PC-3 (cell line): ENCODE measurements around the gene SOX18.

Experiments used
- EZH2 ChIP-seq: fragments of 300-600 bp; sonication (generic); IDR thresholded peaks from one replicate; pipeline ENCODE4 v1.6.1; 2017; ENCODE audit warnings: antibody characterized with exemption, mild to moderate bottlenecking, low read length; ENCODE audit not compliant: unreplicated experiment
- EZH2phosphoT487 ChIP-seq: fragments of 300-600 bp; sonication (generic); IDR thresholded peaks from 2 replicates; pipeline ENCODE4 v1.6.1; 2018; ENCODE audit warnings: mild to moderate bottlenecking, antibody characterized with exemption, low read length, borderline replicate concordance
- TF ChIP-seq, protein P1 (sequence below): fragments of 300-600 bp; sonication (generic); conservative IDR thresholded peaks from 2 replicates; pipeline ENCODE4 v1.5.1; 2017; ENCODE audit warnings: antibody characterized with exemption, low read depth, mild to moderate bottlenecking, low read length

DNA sequence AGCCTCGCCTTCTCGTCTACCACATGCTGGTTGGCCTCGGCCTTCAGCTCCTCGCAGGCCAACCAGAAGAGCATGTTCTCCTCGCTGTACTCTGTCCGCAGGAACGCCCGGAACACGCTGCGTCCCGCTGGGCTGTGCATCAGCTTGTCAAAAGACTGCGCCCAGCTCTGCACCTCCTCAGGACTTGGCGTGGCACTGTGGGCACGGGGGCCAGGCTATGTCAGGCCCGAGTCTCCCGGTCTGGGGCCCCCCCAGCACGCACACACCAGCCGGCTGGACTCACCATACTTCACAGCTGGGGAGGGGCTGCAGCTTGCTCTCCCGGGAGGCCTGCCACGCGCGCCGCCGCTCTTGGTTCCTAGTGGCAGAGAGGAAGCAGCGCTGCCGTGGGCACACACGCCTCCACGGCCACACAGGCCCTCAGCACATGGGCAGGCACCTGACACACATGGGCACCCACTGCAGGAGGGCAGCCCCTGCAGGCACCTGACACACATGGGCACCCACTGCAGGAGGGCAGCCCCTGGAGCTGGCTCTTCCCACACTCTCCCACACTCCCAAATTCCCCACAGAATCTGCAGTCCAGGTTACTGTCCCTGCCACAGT, 24.8 kb upstream of the SOX18 start:
- TF ChIP-seq, protein P1, sequence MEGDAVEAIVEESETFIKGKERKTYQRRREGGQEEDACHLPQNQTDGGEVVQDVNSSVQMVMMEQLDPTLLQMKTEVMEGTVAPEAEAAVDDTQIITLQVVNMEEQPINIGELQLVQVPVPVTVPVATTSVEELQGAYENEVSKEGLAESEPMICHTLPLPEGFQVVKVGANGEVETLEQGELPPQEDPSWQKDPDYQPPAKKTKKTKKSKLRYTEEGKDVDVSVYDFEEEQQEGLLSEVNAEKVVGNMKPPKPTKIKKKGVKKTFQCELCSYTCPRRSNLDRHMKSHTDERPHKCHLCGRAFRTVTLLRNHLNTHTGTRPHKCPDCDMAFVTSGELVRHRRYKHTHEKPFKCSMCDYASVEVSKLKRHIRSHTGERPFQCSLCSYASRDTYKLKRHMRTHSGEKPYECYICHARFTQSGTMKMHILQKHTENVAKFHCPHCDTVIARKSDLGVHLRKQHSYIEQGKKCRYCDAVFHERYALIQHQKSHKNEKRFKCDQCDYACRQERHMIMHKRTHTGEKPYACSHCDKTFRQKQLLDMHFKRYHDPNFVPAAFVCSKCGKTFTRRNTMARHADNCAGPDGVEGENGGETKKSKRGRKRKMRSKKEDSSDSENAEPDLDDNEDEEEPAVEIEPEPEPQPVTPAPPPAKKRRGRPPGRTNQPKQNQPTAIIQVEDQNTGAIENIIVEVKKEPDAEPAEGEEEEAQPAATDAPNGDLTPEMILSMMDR, result no peak
- TF ChIP-seq EZH2 (no peak), EZH2phosphoT487 (no peak)
